ENCODE measurements around the gene PLXDC1.

DNA sequence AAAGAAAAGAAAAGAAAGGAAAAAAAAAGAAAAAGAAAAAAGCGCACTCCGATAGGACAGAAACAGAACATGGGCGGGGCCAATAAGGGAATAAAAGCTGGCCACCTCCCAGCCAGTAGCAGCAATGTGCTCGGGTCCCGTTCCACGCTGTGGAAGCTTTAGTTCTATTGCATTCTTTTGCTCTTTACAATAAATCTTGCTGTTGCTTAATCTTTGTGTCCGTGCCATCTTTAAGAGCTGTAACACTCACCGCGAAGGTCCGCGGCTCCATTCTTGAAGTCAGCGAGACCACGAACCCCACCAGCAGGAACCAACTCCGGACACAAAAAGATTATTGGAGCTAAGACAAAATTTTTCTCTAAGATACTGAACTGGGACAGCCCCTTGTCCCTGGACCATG is 17.7 kb upstream of the PLXDC1 start:
- TF ChIP-seq, protein P1, sequence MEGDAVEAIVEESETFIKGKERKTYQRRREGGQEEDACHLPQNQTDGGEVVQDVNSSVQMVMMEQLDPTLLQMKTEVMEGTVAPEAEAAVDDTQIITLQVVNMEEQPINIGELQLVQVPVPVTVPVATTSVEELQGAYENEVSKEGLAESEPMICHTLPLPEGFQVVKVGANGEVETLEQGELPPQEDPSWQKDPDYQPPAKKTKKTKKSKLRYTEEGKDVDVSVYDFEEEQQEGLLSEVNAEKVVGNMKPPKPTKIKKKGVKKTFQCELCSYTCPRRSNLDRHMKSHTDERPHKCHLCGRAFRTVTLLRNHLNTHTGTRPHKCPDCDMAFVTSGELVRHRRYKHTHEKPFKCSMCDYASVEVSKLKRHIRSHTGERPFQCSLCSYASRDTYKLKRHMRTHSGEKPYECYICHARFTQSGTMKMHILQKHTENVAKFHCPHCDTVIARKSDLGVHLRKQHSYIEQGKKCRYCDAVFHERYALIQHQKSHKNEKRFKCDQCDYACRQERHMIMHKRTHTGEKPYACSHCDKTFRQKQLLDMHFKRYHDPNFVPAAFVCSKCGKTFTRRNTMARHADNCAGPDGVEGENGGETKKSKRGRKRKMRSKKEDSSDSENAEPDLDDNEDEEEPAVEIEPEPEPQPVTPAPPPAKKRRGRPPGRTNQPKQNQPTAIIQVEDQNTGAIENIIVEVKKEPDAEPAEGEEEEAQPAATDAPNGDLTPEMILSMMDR (IDR thresholded peaks at IDR 0.05): no peak
- no peak for TF ChIP-seq POLR2A (IDR thresholded peaks at IDR 0.05)
